Muscle layer of duodenum (tissue), 2 donors: ENCODE results near the gene DNM3.
A peak's percentile ranks its signal among the peaks of the same experiment; 100 is the strongest.

Experiments
- H3K27ac ChIP-seq: one replicate; pipeline ENCODE4 v1.7.0; 2013; ENCODE audit warnings: mild to moderate bottlenecking, low read length
- H3K27me3 ChIP-seq: one replicate; pipeline ENCODE4 v1.7.0; 2013; ENCODE audit warnings: low read depth, mild to moderate bottlenecking, control low read depth, low read length
- H3K36me3 ChIP-seq, 2 donors: one replicate each; pipeline ENCODE4 v1.7.0; 2013; ENCODE audit warnings: low read length in 2 of 2, control low read depth in 1 of 2, mild to moderate bottlenecking in 1 of 2; ENCODE audit not compliant: insufficient read depth in 2 of 2, control insufficient read depth in 1 of 2
- H3K4me1 ChIP-seq, 2 donors: one replicate each; pipeline ENCODE4 v1.7.0; 2013; ENCODE audit warnings: low read length in 2 of 2, mild to moderate bottlenecking in 2 of 2, control low read depth in 1 of 2, moderate library complexity in 1 of 2; ENCODE audit not compliant: insufficient read depth in 2 of 2, control insufficient read depth in 1 of 2
- H3K4me3 ChIP-seq, 2 donors: one replicate each; pipeline ENCODE4 v1.7.0; 2013; ENCODE audit warnings: low read length in 2 of 2, low read depth in 1 of 2, mild to moderate bottlenecking in 1 of 2
- H3K9me3 ChIP-seq, 2 donors: one replicate each; pipeline ENCODE4 v1.7.0; 2013; ENCODE audit warnings: low read length in 2 of 2, control low read depth in 1 of 2, mild to moderate bottlenecking in 1 of 2; ENCODE audit not compliant: control insufficient read depth in 1 of 2
- donor health status: healthy.

DNM3 gene

GRCh38 chr1:172245788-172246187 is 404.5 kb downstream of the DNM3 start:
- Histone ChIP-seq H3K27ac (no peak overlapping the region), H3K27me3 (no peaks in the 10 kb centered on the region), H3K4me1 (no peaks in the 10 kb centered on the region), H3K9me3 (no peaks in the 10 kb centered on the region), H3K4me3 (no peak overlapping the region), H3K36me3 (no peaks in the 10 kb centered on the region)

GRCh38 chr1:172246521-172247390 is 405.5 kb downstream of the DNM3 start:
- Histone ChIP-seq H3K27me3 (no peaks in the 10 kb centered on the region), H3K9me3 (no peaks in the 10 kb centered on the region), H3K36me3 (no peaks in the 10 kb centered on the region), H3K4me3 (no peak overlapping the region), H3K27ac (no peak overlapping the region), H3K4me1 (no peaks in the 10 kb centered on the region)

GRCh38 chr1:172251486-172251885 is 410.2 kb downstream of the DNM3 start:
- H3K27ac ChIP-seq, result no peak overlapping the region
- H3K4me1 ChIP-seq, result no peaks in the 10 kb centered on the region

GRCh38 chr1:172252321-172252720 is 411.0 kb downstream of the DNM3 start:
- Histone ChIP-seq H3K9me3 (no peaks in the 10 kb centered on the region), H3K4me1 (no peaks in the 10 kb centered on the region), H3K27ac (no peak overlapping the region), H3K4me3 (no peak overlapping the region), H3K36me3 (no peaks in the 10 kb centered on the region), H3K27me3 (no peaks in the 10 kb centered on the region)

More at GRCh38 chr1:172251486-172251885, 410.2 kb downstream of the DNM3 start:
- no peak overlapping the region for H3K4me3 ChIP-seq
- H3K9me3 ChIP-seq, result no peaks in the 10 kb centered on the region
- H3K27me3 ChIP-seq, result no peaks in the 10 kb centered on the region
- no peaks in the 10 kb centered on the region for H3K36me3 ChIP-seq

- Histone ChIP-seq H3K27ac (no peak overlapping the region), H3K4me1 (no peaks in the 10 kb centered on the region), H3K9me3 (no peaks in the 10 kb centered on the region), H3K27me3 (no peaks in the 10 kb centered on the region), H3K36me3 (no peaks in the 10 kb centered on the region), H3K4me3 (no peak overlapping the region)
Measured at GRCh38 chr1:172252958-172253357, 411.7 kb downstream of the DNM3 start.

- Histone ChIP-seq H3K36me3 (no peaks in the 10 kb centered on the region), H3K4me1 (no peaks in the 10 kb centered on the region), H3K27me3 (no peaks in the 10 kb centered on the region), H3K27ac (no peak overlapping the region), H3K4me3 (no peak overlapping the region), H3K9me3 (peaks cover 0 to under 1% of the 10 kb centered on the region in 2 donors)
Measured at GRCh38 chr1:172254521-172255222, 413.4 kb downstream of the DNM3 start.

GRCh38 chr1:172255223-172255560 is 413.9 kb downstream of the DNM3 start:
- Histone ChIP-seq H3K4me1 (no peaks in the 10 kb centered on the region), H3K36me3 (no peaks in the 10 kb centered on the region), H3K27ac (no peak overlapping the region), H3K9me3 (peaks cover 0 to 5% of the 10 kb centered on the region in 2 donors), H3K4me3 (no peak overlapping the region), H3K27me3 (no peaks in the 10 kb centered on the region)

GRCh38 chr1:172265905-172266304 is 424.6 kb downstream of the DNM3 start:
- Histone ChIP-seq H3K27ac (no peak overlapping the region), H3K4me1 (peaks cover 7 to 10% of the 10 kb centered on the region in 2 donors)

GRCh38 chr1:172266528-172267174 is 425.4 kb downstream of the DNM3 start:
- Histone ChIP-seq H3K4me1 (peaks cover 7 to 11% of the 10 kb centered on the region in 2 donors), H3K36me3 (no peaks in the 10 kb centered on the region), H3K4me3 (no peak overlapping the region)

More at GRCh38 chr1:172265905-172266304, 424.6 kb downstream of the DNM3 start:
- H3K9me3 ChIP-seq, result no peaks in the 10 kb centered on the region
- H3K27me3 ChIP-seq, result no peaks in the 10 kb centered on the region
- H3K36me3 ChIP-seq, result no peaks in the 10 kb centered on the region
- no peak overlapping the region for H3K4me3 ChIP-seq

GRCh38 chr1:172268237-172268636 is 426.9 kb downstream of the DNM3 start:
- peaks cover 7 to 11% of the 10 kb centered on the region in 2 donors for H3K4me1 ChIP-seq
- no peaks in the 10 kb centered on the region for H3K9me3 ChIP-seq
- no peak overlapping the region for H3K27ac ChIP-seq
- H3K36me3 ChIP-seq, result no peaks in the 10 kb centered on the region
- no peaks in the 10 kb centered on the region for H3K27me3 ChIP-seq
- no peak overlapping the region for H3K4me3 ChIP-seq

More at GRCh38 chr1:172266528-172267174, 425.4 kb downstream of the DNM3 start:
- Histone ChIP-seq H3K27me3 (no peaks in the 10 kb centered on the region), H3K27ac (no peak overlapping the region), H3K9me3 (no peaks in the 10 kb centered on the region)

- Histone ChIP-seq H3K27me3 (no peaks in the 10 kb centered on the region), H3K36me3 (no peaks in the 10 kb centered on the region), H3K9me3 (no peaks in the 10 kb centered on the region), H3K27ac (peak overlapping the region; percentile 18), H3K4me3 (no peak overlapping the region), H3K4me1 (peaks cover 7 to 11% of the 10 kb centered on the region in 2 donors)
Measured at GRCh38 chr1:172269084-172269483, 427.8 kb downstream of the DNM3 start.
